ENCODE data around the gene PPP1R1C.
"Not testable (repeated sequence)": the region's sequence is repeated elsewhere in the genome, so short reads cannot be mapped to it uniquely, and the experiment has no call there.

PPP1R1C gene

GRCh38 chr2:182014284-182014683, 28.6 kb downstream of the PPP1R1C start:
- DNase-seq (ENCODE audit: low read depth in 2 of 2) = no peak

DNA sequence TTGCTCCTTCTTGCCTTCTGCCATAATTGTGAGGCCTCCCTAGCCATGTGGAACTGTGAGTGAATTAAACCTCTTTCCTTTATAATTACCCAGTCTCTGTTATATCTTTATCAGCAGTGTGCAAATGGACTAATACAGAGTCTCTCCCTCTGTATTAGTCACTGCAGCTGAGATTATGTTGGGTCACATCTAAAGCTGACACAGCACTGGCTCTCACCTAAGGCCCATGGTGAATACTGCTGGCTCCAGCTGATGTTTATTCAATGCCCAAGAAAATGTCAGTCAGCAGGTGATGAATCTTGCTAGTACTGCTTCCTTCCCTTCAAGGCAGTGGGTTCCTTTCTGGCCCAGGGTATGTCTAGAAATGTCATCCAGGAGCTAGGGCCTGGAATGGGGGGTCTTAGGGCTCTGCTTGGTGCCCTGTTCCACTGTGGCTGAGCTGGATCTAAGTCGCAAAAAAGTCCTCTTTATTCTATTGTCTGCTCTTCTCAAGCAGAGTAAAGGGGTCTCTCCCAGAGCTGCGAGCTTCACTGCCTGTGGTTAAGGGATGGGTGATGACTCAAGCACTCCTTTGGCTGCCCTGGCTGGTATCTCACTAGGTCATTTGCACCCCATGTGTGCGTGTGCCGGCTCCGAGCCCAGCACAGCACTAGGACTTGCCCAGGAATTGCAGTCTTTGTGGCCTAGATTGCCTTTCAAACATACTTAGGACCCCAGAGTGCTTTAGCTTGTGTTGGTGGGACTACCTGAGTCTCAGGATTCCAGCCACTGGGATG, 29.9 kb downstream of the PPP1R1C start:
- no peak for DNase-seq (ENCODE audit: low read depth in 2 of 2)

- DNase-seq (ENCODE audit: low read depth in 2 of 2) = no peak
Observed at GRCh38 chr2:182018218-182018617, 32.6 kb downstream of the PPP1R1C start.

DNA sequence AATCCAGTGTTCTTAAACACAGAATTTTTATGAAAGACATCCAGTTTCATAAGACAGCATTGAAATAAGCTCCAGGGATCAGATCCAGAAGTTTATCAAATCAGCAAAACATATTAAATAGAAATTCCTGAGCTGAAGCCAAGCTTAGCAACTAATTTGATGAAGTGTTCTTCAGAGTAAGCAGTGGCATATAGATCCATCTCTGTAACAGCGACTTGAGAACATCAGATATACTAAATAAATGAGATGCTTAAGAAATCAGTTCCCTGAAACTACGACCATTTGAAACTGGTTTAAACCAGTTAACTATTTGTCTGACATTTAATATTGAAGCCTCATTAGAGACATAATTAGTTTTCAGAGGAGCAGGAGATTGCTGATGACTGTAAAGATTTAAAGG, 34.1 kb downstream of the PPP1R1C start:
- no peak for DNase-seq (ENCODE audit: low read depth in 2 of 2)

DNA sequence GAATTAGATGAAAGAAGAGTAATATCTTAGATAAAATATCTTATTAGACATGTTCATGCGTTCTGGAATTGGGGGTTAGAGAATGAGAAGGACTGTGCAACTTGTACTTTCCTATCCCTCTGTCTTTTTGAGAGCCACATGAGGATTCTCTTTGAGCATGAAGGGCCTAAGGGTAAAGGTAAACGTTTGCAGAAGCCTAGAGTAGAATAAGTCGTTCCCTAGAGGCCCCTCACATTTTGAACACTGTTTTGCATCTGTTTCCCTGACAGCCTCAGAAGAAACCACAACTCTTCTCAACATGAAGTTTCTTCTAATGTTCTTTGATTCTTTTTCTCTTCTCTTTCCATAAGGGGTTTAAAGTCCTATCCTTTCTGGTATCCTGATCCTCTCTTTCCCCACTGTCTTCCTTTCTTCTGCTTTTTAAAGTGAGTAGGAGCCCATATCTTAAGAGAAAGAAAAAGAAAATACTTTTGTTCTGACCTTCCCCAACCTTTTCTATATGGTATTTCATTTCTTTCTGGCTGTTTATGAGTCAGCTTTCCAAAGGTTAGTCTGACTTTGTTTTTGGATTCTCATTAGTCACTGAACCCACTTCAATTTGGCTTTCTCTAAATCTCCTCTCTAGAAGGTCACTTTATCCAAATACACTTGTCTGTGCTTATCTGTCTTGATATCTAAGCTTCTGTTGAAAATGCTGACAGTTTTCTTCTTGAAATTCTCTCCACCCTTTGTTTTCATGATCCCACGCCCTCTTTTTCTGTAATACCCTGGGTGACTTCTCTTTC, 34.8 kb downstream of the PPP1R1C start:
- no peak for DNase-seq (ENCODE audit: low read depth in 2 of 2)

DNA sequence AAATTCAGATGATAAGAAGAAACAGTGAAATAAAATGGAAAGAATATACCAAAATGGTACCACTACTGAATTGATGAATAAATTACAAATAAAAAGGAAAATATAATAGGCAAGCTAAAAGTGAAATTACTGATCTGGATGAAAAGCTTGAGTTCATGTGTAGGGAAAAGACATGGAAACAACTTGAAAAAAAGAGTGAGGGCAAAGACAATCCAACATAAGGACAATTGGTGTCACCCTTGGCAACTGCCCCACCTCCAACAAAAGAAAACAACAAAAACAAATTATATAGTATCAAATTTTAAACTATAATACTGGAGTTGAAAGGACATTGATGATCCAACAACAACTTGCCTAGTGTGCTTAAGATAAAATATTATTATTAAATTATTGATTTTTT, 37.6 kb downstream of the PPP1R1C start:
- no peak for DNase-seq (ENCODE audit: low read depth in 2 of 2)

DNA sequence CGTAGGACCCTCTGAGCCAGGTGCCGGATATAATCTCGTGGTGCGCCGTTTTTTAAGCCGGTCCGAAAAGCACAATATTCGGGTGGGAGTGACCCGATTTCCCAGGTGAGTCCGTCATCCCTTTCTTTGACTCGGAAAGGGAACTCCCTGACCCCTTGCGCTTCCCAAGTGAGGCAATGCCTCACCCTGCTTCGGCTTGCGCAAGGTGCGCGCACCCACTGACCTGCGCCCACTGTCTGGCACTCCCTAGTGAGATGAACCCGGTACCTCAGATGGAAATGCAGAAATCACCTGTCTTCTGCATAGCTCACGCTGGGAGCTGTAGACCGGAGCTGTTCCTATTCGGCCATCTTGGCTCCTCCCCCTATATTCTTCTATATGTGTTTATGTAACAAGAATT, 45.2 kb downstream of the PPP1R1C start:
- not testable (repeated sequence) for DNase-seq (ENCODE audit: low read depth in 2 of 2)

- no peak for DNase-seq (ENCODE audit: low read depth in 2 of 2)
Observed at GRCh38 chr2:182031956-182032355, 46.3 kb downstream of the PPP1R1C start.

DNA sequence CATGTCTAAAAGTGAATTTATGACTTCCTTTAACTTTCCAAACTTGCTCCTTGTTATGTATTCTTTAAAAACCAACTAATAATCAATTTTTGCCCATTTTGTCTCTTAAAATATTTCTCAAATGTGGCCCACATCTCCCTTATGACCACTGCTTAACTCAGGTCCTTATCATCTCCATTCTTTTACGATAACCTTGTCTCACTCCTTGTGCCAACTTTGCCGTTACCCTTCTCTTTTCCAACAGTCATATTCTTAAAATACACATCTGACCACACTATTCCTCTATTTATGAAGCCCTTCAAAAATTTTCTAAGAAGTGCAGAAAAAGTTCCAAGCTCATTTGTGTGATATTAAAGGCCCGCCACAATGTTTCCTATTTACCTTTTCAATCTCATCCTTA, 47.8 kb downstream of the PPP1R1C start:
- no peak for DNase-seq (ENCODE audit: low read depth in 2 of 2)

DNA sequence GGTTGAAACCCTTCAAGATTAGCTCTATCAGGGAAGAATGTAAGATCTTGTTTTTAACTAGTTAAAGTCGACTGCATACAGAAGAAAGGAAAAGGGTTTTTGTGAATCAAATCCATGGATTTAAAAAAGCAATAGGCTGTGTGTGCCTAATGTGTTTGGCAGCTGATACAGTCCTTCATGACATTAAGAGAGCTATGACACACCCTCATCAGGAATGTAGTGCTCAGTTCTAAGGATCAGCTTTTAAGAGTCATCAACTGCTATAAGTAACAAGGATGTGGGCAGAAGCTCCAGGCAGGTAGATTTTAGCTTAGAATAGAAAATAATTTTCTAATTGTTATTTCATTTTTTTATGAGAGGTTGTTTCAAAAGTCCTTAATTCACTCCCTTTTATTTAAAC, 52.9 kb downstream of the PPP1R1C start:
- no peak for DNase-seq (ENCODE audit: low read depth in 2 of 2)

DNA sequence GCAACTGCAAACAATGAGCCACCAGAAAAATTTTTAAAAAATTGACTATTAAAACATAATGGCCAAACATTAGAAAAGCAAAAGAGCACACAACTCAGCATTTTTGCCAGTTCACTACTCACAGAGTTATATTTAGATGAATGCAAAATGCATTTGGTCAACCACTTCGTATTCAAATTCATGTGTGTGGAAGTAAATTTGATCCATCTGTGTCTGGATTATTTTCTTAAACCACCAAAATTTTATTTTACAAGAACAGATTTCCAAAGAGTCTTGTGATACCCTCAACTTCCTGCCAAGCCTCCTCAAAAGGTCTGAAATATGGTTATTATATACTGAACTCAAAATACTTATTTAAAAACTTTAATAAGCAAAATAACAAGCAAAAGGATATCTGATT, 57.4 kb downstream of the PPP1R1C start:
- DNase-seq (ENCODE audit: low read depth in 2 of 2) = no peak

- no peak for DNase-seq (ENCODE audit: low read depth in 2 of 2)
Observed at GRCh38 chr2:182043861-182044260, 58.2 kb downstream of the PPP1R1C start.

GRCh38 chr2:182047544-182047943, 61.9 kb downstream of the PPP1R1C start:
- no peak for DNase-seq (ENCODE audit: low read depth in 2 of 2)

- no peak for DNase-seq (ENCODE audit: low read depth in 2 of 2)
Observed at GRCh38 chr2:182048088-182048487, 62.4 kb downstream of the PPP1R1C start.

DNA sequence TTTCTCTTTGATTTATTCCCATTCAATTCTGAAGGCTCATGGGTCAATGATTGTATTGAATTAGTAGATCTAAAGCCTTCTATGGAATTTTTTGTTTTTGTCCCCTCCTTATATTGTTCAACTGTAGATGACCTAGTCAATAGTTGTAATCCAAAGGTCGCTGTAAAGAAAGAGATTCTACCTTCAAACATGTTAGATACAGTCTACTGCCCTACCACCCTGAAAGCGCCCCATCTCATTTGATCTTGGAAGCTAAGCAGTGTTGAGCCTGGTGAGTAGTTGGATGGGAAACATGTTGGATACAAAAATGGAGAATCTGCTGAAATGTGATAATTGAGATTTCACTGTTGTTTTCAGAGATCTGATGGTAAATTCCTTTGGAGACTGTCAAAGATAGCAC, 63.0 kb downstream of the PPP1R1C start:
- no peak for DNase-seq (ENCODE audit: low read depth in 2 of 2)

DNA sequence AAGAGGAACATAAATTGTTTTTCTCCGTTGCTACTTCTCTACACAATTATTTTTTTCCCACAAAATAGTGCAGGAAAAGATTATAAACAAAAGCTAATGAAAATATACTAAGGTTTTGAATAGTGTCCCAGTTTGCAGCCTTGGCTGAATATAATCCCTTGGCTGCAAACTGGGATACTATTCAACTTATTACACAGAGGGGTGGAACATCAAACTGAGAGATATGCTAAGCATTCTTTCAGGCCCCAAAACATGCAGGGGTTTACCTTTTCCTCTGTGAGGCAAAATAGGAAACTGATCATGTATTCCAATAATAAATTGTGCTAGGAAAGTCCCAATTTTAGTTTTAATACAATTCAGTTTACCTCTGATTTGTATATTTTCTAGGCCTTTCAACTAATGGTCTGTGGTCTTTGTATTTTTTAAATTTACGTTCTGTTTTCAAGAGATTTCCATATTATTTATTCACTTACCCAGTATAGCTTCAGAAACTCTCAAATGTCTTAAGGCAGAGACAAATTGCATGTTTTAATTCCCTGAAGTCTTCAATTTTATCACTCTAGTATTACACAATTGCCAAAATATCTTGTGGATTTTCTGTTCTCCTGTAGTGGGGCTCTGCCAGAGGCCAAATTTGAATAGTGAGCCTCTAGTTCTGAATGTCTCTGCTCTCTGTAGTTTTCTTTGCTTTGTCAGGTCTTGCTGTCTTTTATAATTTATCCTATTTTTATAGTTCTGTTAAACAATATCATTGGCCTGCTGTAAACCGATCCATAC, 63.9 kb downstream of the PPP1R1C start:
- no peak for DNase-seq (ENCODE audit: low read depth in 2 of 2)

DNA sequence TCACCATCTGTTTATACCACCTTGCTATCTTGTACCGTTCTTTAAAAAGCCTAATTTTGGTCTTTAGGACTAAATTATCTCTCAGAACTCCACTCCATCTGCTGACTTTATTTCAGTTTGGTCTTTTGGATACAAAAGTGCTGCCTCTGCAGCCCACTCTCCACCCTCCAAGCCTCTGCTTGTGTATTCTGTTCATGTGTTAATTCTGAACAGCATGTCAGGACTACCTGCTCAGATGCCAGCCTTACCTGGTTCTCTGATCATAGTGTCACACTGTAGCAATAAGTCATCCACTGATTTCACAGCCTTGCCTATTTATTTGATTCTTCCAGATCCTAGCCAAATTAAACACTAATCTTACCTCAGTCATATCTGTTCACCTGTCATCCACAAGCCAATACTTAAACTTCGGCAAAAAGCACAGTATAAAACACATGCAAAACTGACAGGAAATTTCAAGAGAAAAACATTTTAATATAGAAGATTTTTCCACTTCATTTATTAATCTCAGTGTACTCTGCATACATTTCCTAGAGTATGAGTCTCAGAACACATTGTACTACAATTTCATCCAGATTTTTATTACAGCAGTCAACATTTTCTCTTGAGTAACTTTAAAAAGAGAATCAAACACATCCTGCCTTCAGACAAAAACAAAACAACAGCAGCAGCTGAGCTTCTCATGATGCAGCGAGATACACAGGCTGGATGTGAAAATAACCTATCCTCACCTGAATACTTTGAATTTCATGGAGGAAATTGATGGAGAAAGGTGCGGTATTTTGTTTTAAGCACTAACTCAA, 64.9 kb downstream of the PPP1R1C start:
- no peak for DNase-seq (ENCODE audit: low read depth in 2 of 2)

GRCh38 chr2:182055993-182056392, 70.3 kb downstream of the PPP1R1C start:
- DNase-seq (ENCODE audit: low read depth in 2 of 2) = no peak

DNA sequence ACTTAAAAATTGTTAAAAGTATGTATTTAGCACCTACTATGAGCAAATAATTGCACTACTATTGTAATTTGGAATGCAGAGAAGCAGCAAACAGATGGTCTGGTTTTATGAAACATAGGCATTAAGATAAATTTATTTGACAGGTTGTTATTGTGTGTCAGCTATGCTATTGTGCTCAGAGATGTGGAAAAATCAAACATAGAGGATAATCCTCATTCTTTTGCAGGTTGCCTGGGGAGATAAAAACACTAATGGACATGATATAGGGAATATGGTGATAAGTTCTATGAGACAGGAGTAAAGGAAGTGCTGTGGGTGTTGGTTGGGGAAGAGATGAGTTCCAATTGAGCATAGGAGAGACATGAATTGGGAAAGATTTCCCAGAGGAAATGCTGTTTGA, 71.3 kb downstream of the PPP1R1C start:
- no peak for DNase-seq (ENCODE audit: low read depth in 2 of 2)

GRCh38 chr2:182058056-182058455, 72.4 kb downstream of the PPP1R1C start:
- DNase-seq (ENCODE audit: low read depth in 2 of 2) = no peak

DNA sequence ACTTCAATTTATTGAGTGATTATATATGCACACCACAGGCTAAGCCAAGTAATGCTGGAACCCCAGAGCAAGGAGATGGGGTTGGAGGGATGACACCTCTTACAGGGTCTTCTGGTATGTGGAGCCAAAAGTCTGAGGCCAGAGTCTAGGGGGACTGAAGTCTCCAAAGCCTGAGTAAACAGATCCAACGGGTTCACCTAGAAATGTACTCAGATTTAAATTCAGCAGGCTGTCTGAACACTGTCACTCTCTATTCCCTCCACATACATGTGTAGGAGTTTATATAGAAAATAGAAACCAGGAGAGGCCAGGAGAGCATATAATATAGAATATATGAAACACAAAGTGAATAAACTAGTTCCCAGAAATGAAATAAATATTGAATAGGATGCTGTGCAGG, 76.1 kb downstream of the PPP1R1C start:
- DNase-seq (ENCODE audit: low read depth in 2 of 2) = no peak
